H9 (cell line): ENCODE measurements around the gene RAB40C. TPM values are rescaled to one million over a fixed set of nuclear protein-coding genes. Genes with fewer than 3 reads are reported as not detected.
A peak's percentile ranks its signal among the peaks of the same experiment; 100 is the strongest.

ENCODE experiments used
- DNase-seq: peaks from one replicate; pipeline ENCODE4 v3.0.0-alpha.2; 2017
- H2AFZ ChIP-seq: one replicate; pipeline ENCODE4 v1.6.1; 2013; ENCODE audit warnings: mild to moderate bottlenecking, low read length, control low read depth, moderate library complexity
- H2AK5ac ChIP-seq: 2 replicates; pipeline ENCODE4 v1.6.1; 2013; ENCODE audit warnings: low read length, control low read depth, mixed read lengths; ENCODE audit not compliant: insufficient read length
- H2BK120ac ChIP-seq: one replicate; pipeline ENCODE4 v1.6.1; 2013; ENCODE audit warnings: low read depth, mild to moderate bottlenecking, low read length, control low read depth, inconsistent platforms; ENCODE audit not compliant: poor library complexity, severe bottlenecking
- H2BK12ac ChIP-seq: 2 replicates; pipeline ENCODE4 v1.6.1; 2013; ENCODE audit warnings: low read length, control low read depth, mixed read lengths, low read depth; ENCODE audit not compliant: insufficient read length
- H2BK15ac ChIP-seq: 2 replicates; pipeline ENCODE4 v1.6.1; 2013; ENCODE audit warnings: low read depth, low read length, control low read depth
- H2BK20ac ChIP-seq: one replicate; pipeline ENCODE4 v1.6.1; 2013; ENCODE audit warnings: low read depth, mild to moderate bottlenecking, low read length, control low read depth, inconsistent platforms; ENCODE audit not compliant: poor library complexity, severe bottlenecking
- H2BK5ac ChIP-seq: 2 replicates; pipeline ENCODE4 v1.6.1; 2013; ENCODE audit warnings: low read length, control low read depth, mixed read lengths; ENCODE audit not compliant: insufficient read length
- H3K14ac ChIP-seq: 2 replicates; pipeline ENCODE4 v1.6.1; 2013; ENCODE audit warnings: low read length, control low read depth; ENCODE audit not compliant: insufficient read depth
- H3K18ac ChIP-seq: 2 replicates; pipeline ENCODE4 v1.6.1; 2013; ENCODE audit warnings: low read depth, mild to moderate bottlenecking, mixed read lengths, low read length, control low read depth; ENCODE audit not compliant: insufficient read length
- H3K23ac ChIP-seq: 2 replicates; pipeline ENCODE4 v1.6.1; 2013; ENCODE audit warnings: low read length, control low read depth, mixed read lengths, low read depth; ENCODE audit not compliant: insufficient read length
- H3K23me2 ChIP-seq: 2 replicates; pipeline ENCODE4 v1.6.1; 2013; ENCODE audit warnings: low read depth, mild to moderate bottlenecking, mixed read lengths, low read length, control low read depth; ENCODE audit not compliant: insufficient read length, poor library complexity, severe bottlenecking
- H3K27ac ChIP-seq: 2 replicates; pipeline ENCODE4 v1.5.1; 2013; ENCODE audit warnings: low read length, control low read depth, mixed read lengths, low read depth; ENCODE audit not compliant: insufficient read length
- H3K27me3 ChIP-seq: 2 replicates; pipeline ENCODE4 v1.6.1; 2013; ENCODE audit warnings: low read length, control low read depth, inconsistent platforms; ENCODE audit not compliant: insufficient read depth
- H3K4ac ChIP-seq: 2 replicates; pipeline ENCODE4 v1.6.1; 2013; ENCODE audit warnings: low read depth, mild to moderate bottlenecking, control low read depth, inconsistent platforms, low read length, moderate library complexity
- H3K4me1 ChIP-seq: 2 replicates; pipeline ENCODE4 v1.6.1; 2013; ENCODE audit warnings: low read length, control low read depth, inconsistent platforms; ENCODE audit not compliant: insufficient read depth
- H3K4me2 ChIP-seq: 2 replicates; pipeline ENCODE4 v1.6.1; 2013; ENCODE audit warnings: low read length, control low read depth, mixed read lengths; ENCODE audit not compliant: insufficient read length, insufficient read depth
- H3K56ac ChIP-seq: 2 replicates; pipeline ENCODE4 v1.6.1; 2013; ENCODE audit warnings: low read depth, mild to moderate bottlenecking, mixed read lengths, low read length, control low read depth; ENCODE audit not compliant: insufficient read length
- H3K79me1 ChIP-seq: 2 replicates; pipeline ENCODE4 v1.6.1; 2013; ENCODE audit warnings: low read depth, mild to moderate bottlenecking, moderate library complexity, low read length, control low read depth, inconsistent platforms; ENCODE audit not compliant: insufficient read depth, poor library complexity, severe bottlenecking
- H3K79me2 ChIP-seq: 2 replicates; pipeline ENCODE4 v1.6.1; 2013; ENCODE audit warnings: low read length, control low read depth, inconsistent platforms; ENCODE audit not compliant: insufficient read depth
- H3K9ac ChIP-seq: 2 replicates; pipeline ENCODE4 v1.6.1; 2013; ENCODE audit warnings: low read length, control low read depth, mixed read lengths; ENCODE audit not compliant: insufficient read length; ENCODE audit errors: extremely low read depth
- H3K9me3 ChIP-seq: one replicate; pipeline ENCODE4 v1.6.1; 2013; ENCODE audit warnings: low read depth, low read length, inconsistent platforms; ENCODE audit not compliant: control insufficient read depth
- H3T11ph ChIP-seq: one replicate; pipeline ENCODE4 v1.6.1; 2013; ENCODE audit warnings: mild to moderate bottlenecking, low read length, control low read depth, inconsistent platforms
- H4K20me1 ChIP-seq: one replicate; pipeline ENCODE4 v1.6.1; 2013; ENCODE audit not compliant: control insufficient read depth, insufficient read length, insufficient read depth
- H4K5ac ChIP-seq: 2 replicates; pipeline ENCODE4 v1.6.1; 2013; ENCODE audit warnings: low read depth, mild to moderate bottlenecking, mixed read lengths, low read length, control low read depth; ENCODE audit not compliant: insufficient read length
- H4K8ac ChIP-seq: replicated peaks from 2 replicates; pipeline ENCODE4 v1.6.1; 2013; ENCODE audit warnings: low read length, control low read depth, mixed read lengths, low read depth; ENCODE audit not compliant: insufficient read length
- H4K91ac ChIP-seq: 2 replicates; pipeline ENCODE4 v1.6.1; 2013; ENCODE audit warnings: low read depth, mild to moderate bottlenecking, moderate library complexity, mixed read lengths, low read length, control low read depth; ENCODE audit not compliant: insufficient read length
- H3K27ac Mint-ChIP-seq, 3 experiments: 2 replicates in 2 of 3; 3 replicates in 1 of 3; pipeline ENCODE4 v1.8.0; 2020 to 2021; ENCODE audit warnings: mixed read lengths in 3 of 3, mild to moderate bottlenecking in 1 of 3, moderate library complexity in 1 of 3
- H3K27me3 Mint-ChIP-seq: 2 replicates; pipeline ENCODE4 v1.8.0; 2021; ENCODE audit warnings: low read depth, mild to moderate bottlenecking, moderate library complexity, mixed read lengths
- H3K36me3 Mint-ChIP-seq, 3 experiments: 2 replicates in 2 of 3; 3 replicates in 1 of 3; pipeline ENCODE4 v1.8.0; 2020 to 2021; ENCODE audit warnings: low read depth in 3 of 3, mixed read lengths in 3 of 3; ENCODE audit not compliant: insufficient read depth in 1 of 3
- H3K4me1 Mint-ChIP-seq, 2 experiments: 2 replicates each; pipeline ENCODE4 v1.8.0; 2020; ENCODE audit warnings: mixed read lengths in 2 of 2
- H3K4me3 Mint-ChIP-seq, 2 experiments: 2 replicates in 1 of 2; 3 replicates in 1 of 2; pipeline ENCODE4 v1.8.0; 2020 to 2021; ENCODE audit warnings: mild to moderate bottlenecking in 2 of 2, mixed read lengths in 2 of 2, moderate library complexity in 1 of 2
- H3K9me3 Mint-ChIP-seq, 2 experiments: 2 replicates in 1 of 2; 3 replicates in 1 of 2; pipeline ENCODE4 v1.8.0; 2020; ENCODE audit warnings: mild to moderate bottlenecking in 2 of 2, mixed read lengths in 2 of 2, moderate library complexity in 1 of 2
- CTCF ChIP-seq: fragments of 200-600 bp; sonication (generic); conservative IDR thresholded peaks from 3 replicates; pipeline ENCODE4 v1.8.0; 2021; ENCODE audit warnings: antibody characterized with exemption, mild to moderate bottlenecking
- WGBS: extraction: QIAGEN DNeasy Blood & Tissue Kit; methylation state at CpG from one replicate; pipeline ENCODE4 v1.1.7; 2013; ENCODE audit warnings: missing lambda C conversion rate, low lambda C conversion rate, mixed read lengths; ENCODE audit not compliant: insufficient read length; ENCODE audit errors: extremely low coverage; 5-methylcytosine and 5-hydroxymethylcytosine counted together
- total RNA-seq: library from RNA; stranded (reverse); gene quantifications from 2 replicates; pipeline ENCODE4 v1.2.1, GENCODE V29; 2021

Gene RAB40C
- total RNA-seq, 1 experiment from 2014 or later: 19.1 TPM

GRCh38 chr16:576823-577201, 13.1 kb upstream of the RAB40C start:
- Histone ChIP-seq H3K23ac (no peak overlapping the region), H3K9me3 (no peaks in the 10 kb centered on the region), H2BK5ac (no peak overlapping the region), H3K27me3 (no peaks in the 10 kb centered on the region), H3K56ac (no peak overlapping the region), H3K79me1 (no peaks in the 10 kb centered on the region), H3T11ph (no peak overlapping the region), H4K5ac (no peak overlapping the region), H4K20me1 (no peaks in the 10 kb centered on the region), H4K91ac (no peak overlapping the region), H3K4me2 (no peak overlapping the region), H3K79me2 (no peaks in the 10 kb centered on the region), H3K4ac (no peak overlapping the region), H3K14ac (no peak overlapping the region), H2BK12ac (no peak overlapping the region), H2AK5ac (no peak overlapping the region), H3K27ac (no peak overlapping the region), H3K18ac (no peak overlapping the region), H3K23me2 (no peaks in the 10 kb centered on the region), H3K9ac (no peak overlapping the region), H2BK120ac (no peak overlapping the region), H2AFZ (no peak overlapping the region), H3K4me1 (no peaks in the 10 kb centered on the region), H2BK15ac (no peak overlapping the region), H2BK20ac (no peak overlapping the region), H4K8ac (no peak overlapping the region)
- WGBS: no CpG with 5 or more reads among the region's 8 CpGs
- DNase-seq: peak; percentile 73
- Mint-ChIP-seq H3K9me3 (no peaks in the 10 kb centered on the region), H3K36me3 (peaks cover 0 to 4% (median 2%) of the 10 kb centered on the region in 3 experiments; a peak in 2 of 7 replicates), H3K4me1 (peaks cover 3 to 8% of the 10 kb centered on the region in 2 experiments), H3K4me3 (no peak overlapping the region), H3K27me3 (peaks cover 2% of the 10 kb centered on the region; the same call in 1 of the 2 replicates), H3K27ac (peak overlapping the region in 2 of 3 experiments; percentile 81 to 90; a peak in 4 of 7 replicates)
- TF ChIP-seq CTCF: peak; percentile 50
